ENCODE results near the gene ALDH7A1. TPM values are rescaled to one million over a fixed set of nuclear protein-coding genes. Genes with fewer than 3 reads are reported as not detected.

Gene ALDH7A1
- total RNA-seq, 1 experiment from 2014 or later: 148 TPM

DNA sequence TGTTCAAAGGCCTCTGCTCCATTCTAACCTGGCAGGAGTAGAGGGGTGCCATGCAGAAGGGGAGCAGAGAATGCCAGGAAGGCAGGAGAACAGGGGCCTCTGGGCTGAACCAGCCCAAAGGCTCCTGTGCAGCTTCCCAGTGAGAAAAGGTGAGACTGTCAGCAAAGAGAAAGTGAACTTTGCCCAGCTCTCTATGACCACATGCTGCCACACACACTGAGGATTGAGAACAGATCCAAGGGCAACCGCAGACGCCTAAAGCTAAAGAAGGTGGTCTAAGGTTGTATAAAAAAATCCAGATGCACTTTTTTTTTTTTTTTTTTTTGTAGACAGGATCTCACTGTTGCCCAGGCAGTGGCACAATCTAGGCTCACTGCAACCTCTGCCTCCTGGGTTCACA lies 51.4 kb downstream of the ALDH7A1 start:
- H3K23me2 ChIP-seq (ENCODE audit: insufficient read length, low read depth, low read length, poor library complexity, severe bottlenecking): no peaks in the 10 kb centered on the region
- H3K9me3 Mint-ChIP-seq: no peaks in the 10 kb centered on the region
- no peaks in the 10 kb centered on the region for H4K20me1 ChIP-seq (ENCODE audit: control insufficient read depth, insufficient read depth, insufficient read length)
- no peak overlapping the region for H3K27ac ChIP-seq (ENCODE audit: insufficient read length, low read depth, low read length)
- no peak overlapping the region for H4K91ac ChIP-seq (ENCODE audit: insufficient read length, low read depth, low read length)
- H2BK15ac ChIP-seq (ENCODE audit: low read depth, low read length): no peak overlapping the region
- H2BK20ac ChIP-seq (ENCODE audit: low read depth, low read length, poor library complexity, severe bottlenecking): no peak overlapping the region
- H3K4me1 ChIP-seq (ENCODE audit: insufficient read depth, low read length): no peaks in the 10 kb centered on the region; the same call in 1 of the 2 replicates
- no peak overlapping the region for H2BK12ac ChIP-seq (ENCODE audit: insufficient read length, low read depth, low read length)
- H3K9ac ChIP-seq (ENCODE audit: extremely low read depth, insufficient read length, low read length): no peak overlapping the region
- no peak overlapping the region for H4K8ac ChIP-seq (replicated peaks; ENCODE audit: insufficient read length, low read depth, low read length)
- H3K27ac Mint-ChIP-seq: no peak overlapping the region
- no peak overlapping the region for H3K4me3 Mint-ChIP-seq
- H3K4me2 ChIP-seq (ENCODE audit: insufficient read depth, insufficient read length, low read length): no peak overlapping the region
- no peaks in the 10 kb centered on the region for H3K79me1 ChIP-seq (ENCODE audit: insufficient read depth, low read depth, low read length, poor library complexity, severe bottlenecking)
- H2BK120ac ChIP-seq (ENCODE audit: low read depth, low read length, poor library complexity, severe bottlenecking): no peak overlapping the region
- H2AFZ ChIP-seq (ENCODE audit: low read length): no peak overlapping the region
- H3K56ac ChIP-seq (ENCODE audit: insufficient read length, low read depth, low read length): no peak overlapping the region
- H3T11ph ChIP-seq (ENCODE audit: low read length): no peak overlapping the region
- H3K27me3 Mint-ChIP-seq (ENCODE audit: low read depth): no peaks in the 10 kb centered on the region
- H3K18ac ChIP-seq (ENCODE audit: insufficient read length, low read depth, low read length): no peak overlapping the region
- no peak overlapping the region for H3K14ac ChIP-seq (ENCODE audit: insufficient read depth, low read length)
- H3K36me3 Mint-ChIP-seq (ENCODE audit: insufficient read depth in 1 of 3, low read depth in 3 of 3): peaks cover 10 to 45% (median 37%) of the 10 kb centered on the region in 3 experiments; a peak in 6 of 7 replicates
- H3K4ac ChIP-seq (ENCODE audit: low read depth, low read length): no peak overlapping the region
- H2AK5ac ChIP-seq (ENCODE audit: insufficient read length, low read length): no peak overlapping the region
- H3K27me3 ChIP-seq (ENCODE audit: insufficient read depth, low read length): no peaks in the 10 kb centered on the region
- no peaks in the 10 kb centered on the region for H3K9me3 ChIP-seq (ENCODE audit: control insufficient read depth, low read depth, low read length)
- no peak for DNase-seq
- no peak overlapping the region for H2BK5ac ChIP-seq (ENCODE audit: insufficient read length, low read length)
- TF ChIP-seq, protein P1, sequence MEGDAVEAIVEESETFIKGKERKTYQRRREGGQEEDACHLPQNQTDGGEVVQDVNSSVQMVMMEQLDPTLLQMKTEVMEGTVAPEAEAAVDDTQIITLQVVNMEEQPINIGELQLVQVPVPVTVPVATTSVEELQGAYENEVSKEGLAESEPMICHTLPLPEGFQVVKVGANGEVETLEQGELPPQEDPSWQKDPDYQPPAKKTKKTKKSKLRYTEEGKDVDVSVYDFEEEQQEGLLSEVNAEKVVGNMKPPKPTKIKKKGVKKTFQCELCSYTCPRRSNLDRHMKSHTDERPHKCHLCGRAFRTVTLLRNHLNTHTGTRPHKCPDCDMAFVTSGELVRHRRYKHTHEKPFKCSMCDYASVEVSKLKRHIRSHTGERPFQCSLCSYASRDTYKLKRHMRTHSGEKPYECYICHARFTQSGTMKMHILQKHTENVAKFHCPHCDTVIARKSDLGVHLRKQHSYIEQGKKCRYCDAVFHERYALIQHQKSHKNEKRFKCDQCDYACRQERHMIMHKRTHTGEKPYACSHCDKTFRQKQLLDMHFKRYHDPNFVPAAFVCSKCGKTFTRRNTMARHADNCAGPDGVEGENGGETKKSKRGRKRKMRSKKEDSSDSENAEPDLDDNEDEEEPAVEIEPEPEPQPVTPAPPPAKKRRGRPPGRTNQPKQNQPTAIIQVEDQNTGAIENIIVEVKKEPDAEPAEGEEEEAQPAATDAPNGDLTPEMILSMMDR (conservative IDR thresholded peaks at IDR 0.05): no peak
- no peaks in the 10 kb centered on the region for H3K4me1 Mint-ChIP-seq
- H4K5ac ChIP-seq (ENCODE audit: insufficient read length, low read depth, low read length): no peak overlapping the region
- H3K79me2 ChIP-seq (ENCODE audit: insufficient read depth, low read length): no peaks in the 10 kb centered on the region
- no peak overlapping the region for H3K23ac ChIP-seq (ENCODE audit: insufficient read length, low read depth, low read length)
- WGBS (ENCODE audit: extremely low coverage, insufficient read length, low lambda C conversion rate): no CpG with 5 or more reads among the region's 2 CpGs
